ENCODE data around the gene GHITM. TPM values are rescaled to one million over a fixed set of nuclear protein-coding genes. Genes with fewer than 3 reads are reported as not detected.
A peak's percentile ranks its signal among the peaks of the same experiment; 100 is the strongest.
"Not testable (repeated sequence)": the region's sequence is repeated elsewhere in the genome, so short reads cannot be mapped to it uniquely, and the experiment has no call there.

The GHITM gene
- total RNA-seq (108 TPM), polyA plus RNA-seq (172 TPM)

GRCh38 chr10:84139126-84140035, at the start of gene GHITM:
GHITM (plus strand) TSS chr10:84139509; CDS start chr10:84141501, 1,992 bp downstream.
- under 1% methylated on average over 61 of the region's 61 CpGs for WGBS
- peaks cover 3% of the 10 kb centered on the region for H3K4me1 ChIP-seq (ENCODE audit: insufficient read depth)
- peak; percentile 99 for DNase-seq (ENCODE audit: extremely low spot score)

GRCh38 chr10:84095811-84096497, 43.4 kb upstream of the GHITM start:
- Histone ChIP-seq H3K27ac (ENCODE audit: low read depth) (no peak overlapping the region), H3K4me3 (ENCODE audit: low read depth, low read length) (no peak overlapping the region), H3K36me3 (ENCODE audit: insufficient read depth) (no peaks in the 10 kb centered on the region), H3K4me1 (ENCODE audit: insufficient read depth) (no peaks in the 10 kb centered on the region)
- 23% methylated on average over 4 of the region's 4 CpGs for WGBS
- DNase-seq (ENCODE audit: extremely low spot score): no peak

More at GRCh38 chr10:84139126-84140035, at the start of gene GHITM:
- peaks cover 1% of the 10 kb centered on the region for H3K36me3 ChIP-seq (ENCODE audit: insufficient read depth)
- H3K4me3 ChIP-seq (ENCODE audit: low read depth, low read length): peak within 1 kb of the TSS; percentile 68
- H3K27ac ChIP-seq (ENCODE audit: low read depth): peak within 1 kb of the TSS; percentile 95

GRCh38 chr10:84097787-84098353, 41.4 kb upstream of the GHITM start:
- DNase-seq (ENCODE audit: extremely low spot score): no peak
- Histone ChIP-seq H3K36me3 (ENCODE audit: insufficient read depth) (no peaks in the 10 kb centered on the region), H3K4me3 (ENCODE audit: low read depth, low read length) (no peak overlapping the region), H3K4me1 (ENCODE audit: insufficient read depth) (no peaks in the 10 kb centered on the region), H3K27ac (ENCODE audit: low read depth) (no peak overlapping the region)
- 39% methylated on average over 4 of the region's 4 CpGs for WGBS

GRCh38 chr10:84098667-84099066, 40.6 kb upstream of the GHITM start:
- Histone ChIP-seq H3K4me1 (ENCODE audit: insufficient read depth) (no peaks in the 10 kb centered on the region), H3K36me3 (ENCODE audit: insufficient read depth) (no peaks in the 10 kb centered on the region), H3K4me3 (ENCODE audit: low read depth, low read length) (no peak overlapping the region), H3K27ac (ENCODE audit: low read depth) (no peak overlapping the region)
- 43% methylated on average over 2 of the region's 2 CpGs for WGBS
- no peak for DNase-seq (ENCODE audit: extremely low spot score)

GRCh38 chr10:84101042-84101441, 38.3 kb upstream of the GHITM start:
- H3K27ac ChIP-seq (ENCODE audit: low read depth): no peak overlapping the region
- no peak for DNase-seq (ENCODE audit: extremely low spot score)
- no peaks in the 10 kb centered on the region for H3K36me3 ChIP-seq (ENCODE audit: insufficient read depth)
- no peaks in the 10 kb centered on the region for H3K4me1 ChIP-seq (ENCODE audit: insufficient read depth)
- 70% methylated on average over 2 of the region's 2 CpGs for whole genome bisulfite sequencing
- H3K4me3 ChIP-seq (ENCODE audit: low read depth, low read length): no peak overlapping the region

GRCh38 chr10:84108797-84109196, 30.5 kb upstream of the GHITM start:
- no peak overlapping the region for H3K4me3 ChIP-seq (ENCODE audit: low read depth, low read length)
- H3K36me3 ChIP-seq (ENCODE audit: insufficient read depth): no peaks in the 10 kb centered on the region
- 86% methylated on average over 18 of the region's 18 CpGs for WGBS
- no peak for DNase-seq (ENCODE audit: extremely low spot score)
- H3K27ac ChIP-seq (ENCODE audit: low read depth): no peak overlapping the region
- H3K4me1 ChIP-seq (ENCODE audit: insufficient read depth): no peaks in the 10 kb centered on the region

GRCh38 chr10:84109772-84110171, 29.5 kb upstream of the GHITM start:
- H3K4me1 ChIP-seq (ENCODE audit: insufficient read depth); DNase-seq (ENCODE audit: extremely low spot score); H3K27ac ChIP-seq (ENCODE audit: low read depth); H3K4me3 ChIP-seq (ENCODE audit: low read depth, low read length); H3K36me3 ChIP-seq (ENCODE audit: insufficient read depth): not testable (repeated sequence)
- WGBS: 84% methylated on average over 9 of the region's 9 CpGs

- not testable (repeated sequence) for H3K4me3 ChIP-seq (ENCODE audit: low read depth, low read length); H3K27ac ChIP-seq (ENCODE audit: low read depth); H3K4me1 ChIP-seq (ENCODE audit: insufficient read depth); DNase-seq (ENCODE audit: extremely low spot score); H3K36me3 ChIP-seq (ENCODE audit: insufficient read depth)
- 88% methylated on average over 1 of the region's 1 CpG for WGBS
These were observed 25.8 kb upstream of the GHITM start for GRCh38 chr10:84113468-84113867.

GRCh38 chr10:84114088-84114667, 25.1 kb upstream of the GHITM start:
- Histone ChIP-seq H3K36me3 (ENCODE audit: insufficient read depth) (no peaks in the 10 kb centered on the region), H3K4me1 (ENCODE audit: insufficient read depth) (no peaks in the 10 kb centered on the region), H3K27ac (ENCODE audit: low read depth) (no peak overlapping the region), H3K4me3 (ENCODE audit: low read depth, low read length) (no peak overlapping the region)
- WGBS: 45% methylated on average over 13 of the region's 13 CpGs
- no peak for DNase-seq (ENCODE audit: extremely low spot score)

GRCh38 chr10:84117204-84117603, 22.1 kb upstream of the GHITM start:
- not testable (repeated sequence) for H3K27ac ChIP-seq (ENCODE audit: low read depth); H3K4me3 ChIP-seq (ENCODE audit: low read depth, low read length); H3K4me1 ChIP-seq (ENCODE audit: insufficient read depth); H3K36me3 ChIP-seq (ENCODE audit: insufficient read depth); DNase-seq (ENCODE audit: extremely low spot score)
- WGBS: 91% methylated on average over 2 of the region's 2 CpGs

- no peaks in the 10 kb centered on the region for H3K4me1 ChIP-seq (ENCODE audit: insufficient read depth)
- no peak overlapping the region for H3K4me3 ChIP-seq (ENCODE audit: low read depth, low read length)
- no peak overlapping the region for H3K27ac ChIP-seq (ENCODE audit: low read depth)
- WGBS: 54% methylated on average over 2 of the region's 2 CpGs
- DNase-seq (ENCODE audit: extremely low spot score): no peak
- H3K36me3 ChIP-seq (ENCODE audit: insufficient read depth): no peaks in the 10 kb centered on the region
These were observed 21.5 kb upstream of the GHITM start for GRCh38 chr10:84117686-84118394.

GRCh38 chr10:84118395-84119006, 20.8 kb upstream of the GHITM start:
- WGBS: 82% methylated on average over 12 of the region's 12 CpGs
- no peak overlapping the region for H3K27ac ChIP-seq (ENCODE audit: low read depth)
- H3K4me3 ChIP-seq (ENCODE audit: low read depth, low read length): no peak overlapping the region
- H3K4me1 ChIP-seq (ENCODE audit: insufficient read depth): no peaks in the 10 kb centered on the region
- DNase-seq (ENCODE audit: extremely low spot score): no peak
- no peaks in the 10 kb centered on the region for H3K36me3 ChIP-seq (ENCODE audit: insufficient read depth)

- Histone ChIP-seq H3K27ac (ENCODE audit: low read depth) (no peak overlapping the region), H3K36me3 (ENCODE audit: insufficient read depth) (no peaks in the 10 kb centered on the region), H3K4me1 (ENCODE audit: insufficient read depth) (no peaks in the 10 kb centered on the region), H3K4me3 (ENCODE audit: low read depth, low read length) (no peak overlapping the region)
- DNase-seq (ENCODE audit: extremely low spot score): no peak
- WGBS: 95% methylated on average over 1 of the region's 1 CpG
These were observed 15.9 kb upstream of the GHITM start for GRCh38 chr10:84123362-84123761.
